ENCODE results near the gene USP32. TPM values are rescaled to one million over a fixed set of nuclear protein-coding genes. Genes with fewer than 3 reads are reported as not detected.

The USP32 gene
- total RNA-seq, 1 experiment from 2014 or later, result 73.5 TPM

- Mint-ChIP-seq H3K36me3 (ENCODE audit: insufficient read depth in 1 of 3, low read depth in 3 of 3) (0 out of 7 replicates have a peak, but pooled peaks cover 0 to 2% (median 0%) of the 10 kb centered on the region in 3 experiments), H3K4me1 (peaks cover 7 to 10% of the 10 kb centered on the region in 2 experiments), H3K9me3 (no peaks in the 10 kb centered on the region), H3K27ac (no peak overlapping the region), H3K27me3 (ENCODE audit: low read depth) (no peaks in the 10 kb centered on the region), H3K4me3 (no peak overlapping the region)
- H3K23me2 ChIP-seq (ENCODE audit: insufficient read length, low read depth, low read length, poor library complexity, severe bottlenecking), result no peaks in the 10 kb centered on the region
- no peaks in the 10 kb centered on the region for H3K9me3 ChIP-seq (ENCODE audit: control insufficient read depth, low read depth, low read length)
- H3K9ac ChIP-seq (ENCODE audit: extremely low read depth, insufficient read length, low read length), result no peak overlapping the region
- no peak overlapping the region for H2BK5ac ChIP-seq (ENCODE audit: insufficient read length, low read length)
- no peak overlapping the region for H3K14ac ChIP-seq (ENCODE audit: insufficient read depth, low read length)
- no peaks in the 10 kb centered on the region for H4K20me1 ChIP-seq (ENCODE audit: control insufficient read depth, insufficient read depth, insufficient read length)
- H2BK15ac ChIP-seq (ENCODE audit: low read depth, low read length), result no peak overlapping the region
- no peak overlapping the region for H2BK120ac ChIP-seq (ENCODE audit: low read depth, low read length, poor library complexity, severe bottlenecking)
- no peak overlapping the region for H2AFZ ChIP-seq (ENCODE audit: low read length)
- H3K4me2 ChIP-seq (ENCODE audit: insufficient read depth, insufficient read length, low read length), result no peak overlapping the region
- H3K27ac ChIP-seq (ENCODE audit: insufficient read length, low read depth, low read length), result no peak overlapping the region
- no peak overlapping the region for H2AK5ac ChIP-seq (ENCODE audit: insufficient read length, low read length)
- H2BK12ac ChIP-seq (ENCODE audit: insufficient read length, low read depth, low read length), result no peak overlapping the region
- no peak overlapping the region for H2BK20ac ChIP-seq (ENCODE audit: low read depth, low read length, poor library complexity, severe bottlenecking)
- TF ChIP-seq CTCF (conservative IDR thresholded peaks at IDR 0.05), result no peak
- no CpG with 5 or more reads among the region's 2 CpGs for WGBS (ENCODE audit: extremely low coverage, insufficient read length, low lambda C conversion rate)
- H3K4ac ChIP-seq (ENCODE audit: low read depth, low read length), result no peak overlapping the region
- no peak overlapping the region for H3T11ph ChIP-seq (ENCODE audit: low read length)
- H4K5ac ChIP-seq (ENCODE audit: insufficient read length, low read depth, low read length), result no peak overlapping the region
- no peak overlapping the region for H3K56ac ChIP-seq (ENCODE audit: insufficient read length, low read depth, low read length)
- no peak overlapping the region for H4K91ac ChIP-seq (ENCODE audit: insufficient read length, low read depth, low read length)
- H3K79me1 ChIP-seq (ENCODE audit: insufficient read depth, low read depth, low read length, poor library complexity, severe bottlenecking), result peaks cover 6% of the 10 kb centered on the region
- no peak overlapping the region for H4K8ac ChIP-seq (replicated peaks; ENCODE audit: insufficient read length, low read depth, low read length)
- H3K18ac ChIP-seq (ENCODE audit: insufficient read length, low read depth, low read length), result no peak overlapping the region
- DNase-seq, result no peak
- no peaks in the 10 kb centered on the region for H3K4me1 ChIP-seq (ENCODE audit: insufficient read depth, low read length)
- H3K79me2 ChIP-seq (ENCODE audit: insufficient read depth, low read length), result peaks cover 2% of the 10 kb centered on the region; the same call in 1 of the 2 replicates
- no peaks in the 10 kb centered on the region for H3K27me3 ChIP-seq (ENCODE audit: insufficient read depth, low read length)
- H3K23ac ChIP-seq (ENCODE audit: insufficient read length, low read depth, low read length), result no peak overlapping the region
Observed at GRCh38 chr17:60300011-60300410, 91.9 kb downstream of the USP32 start.
